Activated CD4-positive, alpha-beta T cell treated with anti-CD3 and anti-CD28 coated beads, Interleukin-2, Interleukin-6, amounts not matched to agents 100 ng/mL and 50 ng/mL, durations not matched to agents 16 hours and 8 hours (primary cell): ENCODE data around the gene KCNG1.

Source experiments
- DNase-seq: peaks from one replicate; pipeline ENCODE4 v3.0.0-alpha.2; 2020

The KCNG1 gene

DNA sequence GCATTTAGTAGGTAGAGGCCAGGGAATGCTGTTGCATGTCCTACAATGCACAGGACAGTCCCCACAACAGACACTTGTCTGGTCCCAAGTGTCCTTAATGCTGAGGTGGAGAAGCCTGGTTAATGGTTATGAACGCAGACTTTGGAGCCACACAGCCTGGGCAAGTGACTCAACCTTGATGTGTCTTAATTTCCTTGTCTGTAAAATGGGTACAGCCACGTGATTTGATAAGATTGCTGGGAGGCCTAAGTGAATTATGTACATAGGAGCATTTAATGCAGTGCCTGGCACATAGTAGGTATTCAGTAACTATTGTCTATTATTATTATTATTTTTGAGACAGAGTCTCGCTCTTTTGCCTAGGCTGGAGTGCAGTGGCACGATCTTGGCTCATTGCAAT is 11.4 kb downstream of the KCNG1 start:
- DNase-seq: no peak

GRCh38 chr20:51010932-51011331 is 12.0 kb downstream of the KCNG1 start:
- no peak for DNase-seq

- no peak for DNase-seq
Measured at GRCh38 chr20:51010043-51010365, 12.9 kb downstream of the KCNG1 start.

GRCh38 chr20:51009303-51010042 is 13.4 kb downstream of the KCNG1 start:
- no peak for DNase-seq

DNA sequence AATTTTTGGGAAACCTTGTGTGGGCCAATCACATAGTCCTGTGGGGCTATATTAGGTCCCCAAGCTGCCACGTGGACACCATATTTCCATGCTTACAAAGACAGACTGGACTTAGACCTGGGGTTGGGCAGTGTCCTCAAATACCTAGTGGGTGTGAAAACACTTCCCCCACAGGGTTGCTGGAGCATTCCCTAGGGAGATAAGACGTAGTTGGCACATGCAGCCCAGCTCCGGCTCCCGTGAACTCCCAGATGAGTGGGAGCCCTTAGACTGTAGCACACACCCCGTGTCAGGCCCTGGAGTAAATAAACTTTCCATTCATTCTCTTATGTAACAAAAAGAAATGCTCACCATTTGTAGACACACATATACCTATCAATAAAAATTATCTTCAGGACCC is 14.2 kb downstream of the KCNG1 start:
- DNase-seq: no peak

- no peak for DNase-seq
Measured at GRCh38 chr20:51005214-51005613, 17.7 kb downstream of the KCNG1 start.

GRCh38 chr20:51004781-51005180 is 18.1 kb downstream of the KCNG1 start:
- DNase-seq: no peak

- no peak for DNase-seq
Measured at GRCh38 chr20:51004305-51004727, 18.6 kb downstream of the KCNG1 start.

GRCh38 chr20:51003753-51004152 is 19.2 kb downstream of the KCNG1 start:
- no peak for DNase-seq

DNA sequence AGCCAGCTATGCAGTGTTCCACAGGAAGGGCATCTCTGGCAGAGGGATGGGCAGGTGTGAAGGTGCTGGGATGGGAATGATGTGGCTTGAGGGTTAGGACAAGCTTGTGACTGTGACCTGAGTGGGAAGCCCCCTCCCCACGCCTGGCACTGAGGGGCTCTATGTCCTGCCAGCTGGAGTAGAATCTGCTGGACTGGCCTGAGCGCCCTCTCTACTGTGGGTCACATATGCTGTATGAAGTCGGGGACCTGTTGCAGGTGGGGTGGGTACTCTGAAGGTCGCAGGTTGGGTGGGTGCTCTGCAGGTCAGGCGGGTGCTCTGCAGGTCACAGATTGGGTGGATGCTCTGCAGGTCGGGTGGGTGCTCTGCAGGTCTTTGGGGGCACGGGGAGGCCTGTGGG is 20.3 kb downstream of the KCNG1 start:
- DNase-seq: no peak

- no peak for DNase-seq
Measured at GRCh38 chr20:51001430-51002265, 21.3 kb downstream of the KCNG1 start.

DNA sequence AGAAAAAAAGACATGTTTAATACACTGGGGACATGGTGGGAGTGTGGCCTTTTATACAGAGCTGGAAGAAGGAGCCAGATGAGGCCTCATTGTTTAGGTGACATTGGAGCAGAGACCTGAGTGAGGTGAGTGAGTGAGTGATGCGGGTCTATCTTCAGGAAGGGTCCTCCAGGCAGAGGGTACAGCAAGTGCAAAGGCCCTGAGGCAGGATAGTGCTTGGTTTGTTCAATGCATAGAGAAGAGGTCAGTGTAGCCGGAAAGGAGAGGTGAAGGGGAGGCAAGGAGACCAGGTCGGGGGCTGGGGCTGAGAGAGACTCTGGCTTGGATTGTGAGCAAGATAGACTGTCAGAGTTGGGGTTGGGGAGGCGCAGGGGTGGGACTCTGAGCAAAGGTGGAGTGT is 23.6 kb downstream of the KCNG1 start:
- no peak for DNase-seq

DNA sequence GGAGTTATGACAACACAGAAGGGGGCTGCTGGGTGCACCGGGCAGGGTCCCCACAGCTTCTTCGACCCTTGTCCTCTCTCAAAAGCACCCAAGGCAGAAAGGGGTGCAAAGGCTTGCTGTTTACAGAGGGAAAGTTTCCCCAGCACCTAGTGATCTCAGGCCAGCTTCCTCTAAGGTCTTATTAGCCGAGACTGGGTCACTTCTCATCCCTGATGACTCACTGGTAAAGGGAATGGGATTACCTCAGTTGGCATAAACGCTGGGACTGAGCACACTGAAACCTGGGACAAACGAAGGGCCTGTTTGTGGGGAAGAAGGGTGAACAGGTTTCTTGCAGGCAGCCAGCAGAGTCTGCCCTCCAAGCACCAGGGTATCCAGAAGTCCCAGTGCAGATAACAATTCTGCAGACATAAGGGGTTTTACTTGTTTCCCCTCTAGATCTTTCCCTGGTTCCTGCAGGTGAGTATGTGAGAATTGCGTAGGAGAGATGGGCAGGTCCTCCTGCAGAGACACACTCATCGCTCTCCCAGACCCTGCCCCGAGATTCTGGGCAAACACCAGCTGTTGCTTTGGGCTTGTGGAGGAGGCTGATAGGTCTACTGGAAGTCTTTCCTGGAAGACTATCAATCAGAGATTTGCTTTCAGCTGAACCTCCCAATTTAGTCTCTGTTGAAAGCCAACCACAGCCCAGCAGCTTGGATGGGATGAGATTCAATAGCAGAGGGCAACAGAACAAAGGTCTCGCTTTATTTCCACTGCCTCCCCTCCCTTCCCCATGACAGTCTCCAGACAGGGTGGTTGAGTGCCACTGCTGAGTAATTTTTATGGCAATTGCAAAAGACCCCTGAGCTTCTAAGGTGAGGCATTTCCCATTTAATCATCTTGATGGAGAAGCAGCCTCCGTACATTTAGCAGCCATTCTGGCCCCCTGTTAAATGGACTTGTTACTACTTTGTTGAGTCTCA is 25.7 kb downstream of the KCNG1 start:
- DNase-seq: no peak

DNA sequence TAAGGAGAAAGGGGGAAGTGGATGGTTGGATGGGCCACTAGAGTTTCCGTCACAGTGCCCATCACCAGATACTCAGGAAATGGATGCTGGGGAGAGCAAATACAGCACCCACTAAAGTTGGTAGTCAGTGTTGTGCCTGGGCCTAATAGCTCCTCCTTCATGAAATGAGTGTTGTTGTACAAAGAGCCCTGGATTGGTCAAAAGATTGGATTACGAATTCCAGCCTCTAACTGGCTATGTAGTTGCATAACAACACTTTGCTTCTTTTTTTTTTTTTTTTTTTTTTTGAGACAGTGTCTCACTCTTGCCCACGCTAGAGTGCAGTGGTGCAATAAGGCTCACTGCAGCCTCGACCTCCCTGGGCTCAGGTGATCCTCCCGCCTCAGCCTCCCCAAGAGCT is 27.4 kb downstream of the KCNG1 start:
- no peak for DNase-seq

DNA sequence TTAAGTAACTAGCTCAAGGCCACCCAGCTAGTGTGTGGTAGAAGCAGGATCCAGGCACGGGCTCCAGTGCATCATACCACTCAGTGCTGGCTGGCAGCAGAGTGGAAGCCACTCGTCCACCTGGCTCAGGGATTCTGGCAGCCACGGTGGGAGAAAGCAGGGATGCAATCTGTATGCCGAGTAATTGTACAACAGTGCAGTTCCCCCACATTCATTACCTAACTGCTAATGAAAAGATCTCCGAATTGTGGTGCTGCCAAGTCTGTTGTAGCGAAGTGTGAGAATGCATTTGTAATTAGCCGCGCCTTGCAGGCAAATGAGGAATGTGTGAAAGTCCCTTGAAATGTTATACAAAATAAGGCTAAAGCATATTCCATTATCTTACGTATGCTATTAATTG is 29.0 kb downstream of the KCNG1 start:
- DNase-seq: no peak

DNA sequence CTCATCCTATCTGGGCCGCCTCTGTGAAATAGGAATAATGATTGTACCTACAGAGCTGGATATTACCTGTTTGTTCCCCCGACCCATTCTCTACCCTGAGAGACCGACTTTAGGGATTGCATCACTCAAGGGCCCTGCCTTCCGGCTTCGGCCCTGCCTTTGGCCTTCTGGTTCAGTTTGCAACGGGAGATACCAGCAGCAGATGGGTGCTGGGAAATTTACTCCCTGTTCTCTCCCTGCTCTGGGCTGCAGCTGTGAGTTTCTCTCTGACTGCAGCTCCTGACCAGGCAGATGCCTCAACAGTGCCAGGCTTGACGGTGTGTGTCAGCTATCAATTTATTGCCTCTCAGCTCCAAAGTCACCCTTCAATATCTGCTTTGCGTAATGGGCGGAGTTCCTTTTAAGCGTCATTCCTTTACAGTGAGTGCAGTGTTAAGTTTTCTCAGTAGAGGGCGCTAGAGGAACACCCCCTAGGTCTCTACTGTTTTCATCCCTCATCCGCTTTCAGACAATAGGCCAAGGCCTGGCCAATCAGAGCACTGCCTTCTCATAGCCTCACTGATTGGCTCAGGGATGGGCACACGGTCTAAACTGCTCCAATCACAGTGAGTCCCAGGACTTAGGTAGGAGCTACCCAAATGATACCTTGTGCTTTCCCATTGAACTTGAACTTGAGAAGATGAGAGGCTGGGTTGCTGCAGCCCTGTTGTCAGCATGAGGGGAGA is 30.0 kb downstream of the KCNG1 start:
- DNase-seq: peak; percentile 79

DNA sequence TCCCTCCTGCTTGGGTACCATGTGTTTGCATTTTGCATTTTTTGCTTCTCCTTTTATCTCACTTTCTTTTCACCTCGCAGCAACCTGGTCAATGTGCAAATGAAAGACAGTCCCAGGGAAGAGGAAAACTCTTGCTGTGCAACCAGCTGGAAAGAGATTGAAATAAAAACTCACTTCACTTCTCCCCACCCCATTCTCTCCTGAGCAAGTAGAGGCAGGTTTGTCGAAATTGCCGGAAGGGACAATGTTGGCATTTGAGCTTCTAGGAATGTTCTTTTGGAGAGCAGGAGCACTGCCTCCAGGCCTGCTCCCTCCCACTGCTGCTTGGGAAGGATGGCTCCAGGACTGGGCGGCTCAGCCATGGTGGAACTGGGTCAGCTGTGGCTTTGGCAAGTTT is 30.6 kb downstream of the KCNG1 start:
- DNase-seq: no peak

DNA sequence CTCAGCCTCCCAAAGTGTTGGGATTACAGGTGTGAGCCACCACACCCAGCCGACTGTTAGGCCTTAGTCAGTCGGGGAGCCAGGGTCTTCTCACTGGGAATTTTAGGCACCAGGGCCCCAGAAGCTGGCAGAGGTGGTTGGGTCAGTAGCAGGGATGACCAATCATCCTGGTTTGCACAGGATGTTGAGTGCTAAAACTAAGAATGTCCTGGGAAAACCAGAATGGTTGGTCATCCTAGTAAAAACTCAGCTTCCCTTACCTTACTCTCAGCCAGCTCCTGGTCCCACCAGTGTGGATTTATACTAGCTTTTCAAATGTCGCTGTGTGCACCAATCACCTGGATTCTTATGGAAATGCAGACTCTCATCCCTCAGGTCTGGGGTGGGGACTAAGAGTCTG is 31.8 kb downstream of the KCNG1 start:
- no peak for DNase-seq

- DNase-seq: peak; percentile 86
Measured at GRCh38 chr20:50987493-50988210, 35.3 kb downstream of the KCNG1 start.

DNA sequence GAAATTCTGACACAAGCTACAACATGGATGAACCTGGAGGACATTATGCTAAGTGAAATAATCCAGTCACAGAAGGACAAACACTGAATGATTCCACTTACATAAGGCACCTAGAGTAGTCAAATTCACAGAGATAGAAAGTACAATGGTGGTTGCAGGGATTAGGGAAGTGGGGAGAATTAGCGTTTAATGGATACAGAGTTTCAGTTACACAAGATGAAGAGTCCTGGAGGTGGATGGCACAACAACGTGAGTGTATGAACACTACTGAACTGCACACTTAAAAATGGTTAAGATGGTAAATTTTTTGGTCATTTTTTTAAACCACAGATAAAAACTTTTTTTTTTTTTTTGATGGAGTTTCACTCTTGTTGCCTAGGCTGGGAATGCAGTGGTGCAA is 39.6 kb downstream of the KCNG1 start:
- no peak for DNase-seq

DNA sequence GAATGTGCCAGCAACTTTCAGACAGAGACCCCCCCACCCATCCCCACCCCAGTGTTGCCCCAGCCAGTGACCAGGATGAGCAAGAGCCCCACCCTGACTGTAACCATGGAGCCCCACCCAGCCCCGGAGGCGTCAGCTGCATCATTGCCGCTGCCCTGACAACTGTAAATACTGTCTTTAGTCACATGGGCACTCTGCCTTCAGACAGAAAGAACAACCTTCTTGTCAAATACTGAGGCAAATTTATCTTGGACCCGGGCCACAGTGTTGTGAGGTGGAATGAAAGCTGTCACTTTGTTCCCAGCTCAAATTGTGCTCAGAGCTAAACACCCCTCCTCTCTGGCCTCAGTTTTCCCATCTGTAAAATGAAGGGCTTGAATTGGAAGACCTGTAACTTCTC is 40.5 kb downstream of the KCNG1 start:
- DNase-seq: no peak

GRCh38 chr20:50981714-50982048 is 41.2 kb downstream of the KCNG1 start:
- DNase-seq: no peak
